Cardiac muscle cell (in vitro differentiated cells and primary cell): ENCODE data around the gene CTSO. TPM values are rescaled to one million over a fixed set of nuclear protein-coding genes. Genes with fewer than 3 reads are reported as not detected.

ENCODE experiments used
- DNase-seq, 2 donors: peaks; one replicate each; pipeline versions ENCODE4 v3.0.0 to v3.0.0-alpha.2; 2010 to 2017; ENCODE audit warnings: low read depth in 1 of 2, low spot score in 1 of 2
- H3K27ac ChIP-seq: fragments of 200-600 bp; sonication (generic); 2 replicates; pipeline ENCODE4 v1.5.1; 2016
- H3K27me3 ChIP-seq: fragments of 200-600 bp; sonication (generic); 2 replicates; pipeline ENCODE4 v1.6.0; 2016; ENCODE audit warnings: control low read depth
- H3K36me3 ChIP-seq: fragments of 200-600 bp; sonication (generic); 2 replicates; pipeline ENCODE4 v1.5.1; 2016; ENCODE audit warnings: control low read depth
- H3K4me1 ChIP-seq: fragments of 200-600 bp; sonication (generic); 2 replicates; pipeline ENCODE4 v1.8.1; 2017; ENCODE audit warnings: low read depth, mild to moderate bottlenecking, mixed run types
- H3K4me3 ChIP-seq: fragments of 200-600 bp; sonication (generic); 2 replicates; pipeline ENCODE4 v1.5.1; 2016; ENCODE audit warnings: mild to moderate bottlenecking
- H3K9me3 ChIP-seq: fragments of 200-600 bp; sonication (generic); 2 replicates; pipeline ENCODE4 v1.5.1; 2017; ENCODE audit warnings: low read depth, mild to moderate bottlenecking, control low read depth
- CTCF ChIP-seq: IDR thresholded peaks from 2 replicates; pipeline ENCODE4 v1.5.1; 2012; ENCODE audit warnings: low read depth, mild to moderate bottlenecking, low read length
- polyA plus RNA-seq: library from polyadenylated mRNA; unstranded; fragments of >200 nt; fragmentation: Nextera tagmentation; extraction: Ambion mirVana; gene quantifications from 2 replicates; pipeline ENCODE4 v1.2.1, GENCODE V29; 2016
- total RNA-seq: library from RNA; depleted of rRNA; stranded (reverse); fragments of >200 nt; gene quantifications from 2 replicates; pipeline ENCODE4 v1.2.3, GENCODE V29; 2016

CTSO gene
- total RNA-seq (2.6 and 4.8 TPM in 2 replicates), polyA plus RNA-seq (5.6 and 6.5 TPM in 2 replicates)

GRCh38 chr4:155953151-155954117 is at the start of gene CTSO:
TSS of gene CTSO (minus strand) at chr4:155953866. CDS start at chr4:155953847, 19 bp downstream.
- DNase-seq, result peak; percentile 68 to 88
- H3K36me3 ChIP-seq, result no peaks in the 10 kb centered on the region
- H3K27me3 ChIP-seq, result no peaks in the 10 kb centered on the region
- H3K9me3 ChIP-seq, result no peaks in the 10 kb centered on the region
- peak within 1 kb of the TSS; percentile 48 for H3K4me3 ChIP-seq
- H3K4me1 ChIP-seq, result peaks cover 5% of the 10 kb centered on the region
- TF ChIP-seq CTCF, result peak; percentile 60
- H3K27ac ChIP-seq, result peak within 1 kb of the TSS; percentile 8

- Histone ChIP-seq H3K36me3 (no peaks in the 10 kb centered on the region), H3K27ac (no peak overlapping the region), H3K9me3 (no peaks in the 10 kb centered on the region), H3K4me3 (no peak overlapping the region), H3K4me1 (no peaks in the 10 kb centered on the region), H3K27me3 (peaks cover 9% of the 10 kb centered on the region)
- TF ChIP-seq CTCF, result no peak
- DNase-seq, result no peak
Observed at GRCh38 chr4:156000491-156000890, 46.8 kb upstream of the CTSO start.

GRCh38 chr4:155999725-156000124 is 46.1 kb upstream of the CTSO start:
- Histone ChIP-seq H3K36me3 (no peaks in the 10 kb centered on the region), H3K4me3 (no peak overlapping the region), H3K9me3 (no peaks in the 10 kb centered on the region), H3K27ac (no peak overlapping the region), H3K27me3 (peaks cover 9% of the 10 kb centered on the region), H3K4me1 (no peaks in the 10 kb centered on the region)
- peak; percentile 30 to 67 for DNase-seq
- TF ChIP-seq CTCF, result peak; percentile 44

- no peak for TF ChIP-seq CTCF
- no peaks in the 10 kb centered on the region for H3K9me3 ChIP-seq
- no peaks in the 10 kb centered on the region for H3K36me3 ChIP-seq
- DNase-seq, result no peak
- peaks cover 9% of the 10 kb centered on the region for H3K27me3 ChIP-seq
- no peak overlapping the region for H3K27ac ChIP-seq
- no peaks in the 10 kb centered on the region for H3K4me1 ChIP-seq
- H3K4me3 ChIP-seq, result no peak overlapping the region
Observed at GRCh38 chr4:155995069-155995468, 41.4 kb upstream of the CTSO start.

GRCh38 chr4:155984106-155984797 is 30.6 kb upstream of the CTSO start:
- DNase-seq, result no peak
- H3K27ac ChIP-seq, result no peak overlapping the region
- H3K27me3 ChIP-seq, result no peaks in the 10 kb centered on the region
- no peaks in the 10 kb centered on the region for H3K4me1 ChIP-seq
- no peak overlapping the region for H3K4me3 ChIP-seq
- H3K36me3 ChIP-seq, result no peaks in the 10 kb centered on the region
- no peak for TF ChIP-seq CTCF
- H3K9me3 ChIP-seq, result no peaks in the 10 kb centered on the region
